GM21723 (cell line): ENCODE data around the gene CAMK1G.

ENCODE experiments used
- ATAC-seq: cut with Tn5 transposase; IDR thresholded peaks from one replicate; pipeline ENCODE4 v1.9.1; 2021; ENCODE audit warnings: mild to moderate bottlenecking, moderate library complexity; ENCODE audit not compliant: unreplicated experiment

Gene CAMK1G

GRCh38 chr1:209633335-209633997, 50.0 kb downstream of the CAMK1G start:
- ATAC-seq: no peak

GRCh38 chr1:209634005-209634737, 50.7 kb downstream of the CAMK1G start:
- ATAC-seq: no peak

GRCh38 chr1:209635850-209636249, 52.3 kb downstream of the CAMK1G start:
- no peak for ATAC-seq

- no peak for ATAC-seq
Measured at GRCh38 chr1:209641832-209642172, 58.3 kb downstream of the CAMK1G start.

- no peak for ATAC-seq
Measured at GRCh38 chr1:209642816-209643215, 59.3 kb downstream of the CAMK1G start.

- ATAC-seq: no peak
Measured at GRCh38 chr1:209643285-209644020, 59.9 kb downstream of the CAMK1G start.

GRCh38 chr1:209645574-209646452, 62.3 kb downstream of the CAMK1G start:
- no peak for ATAC-seq

- ATAC-seq: no peak
Measured at GRCh38 chr1:209646558-209646957, 63.0 kb downstream of the CAMK1G start.

GRCh38 chr1:209647156-209647555, 63.6 kb downstream of the CAMK1G start:
- no peak for ATAC-seq

- ATAC-seq: no peak
Measured at GRCh38 chr1:209648346-209648745, 64.8 kb downstream of the CAMK1G start.

- no peak for ATAC-seq
Measured at GRCh38 chr1:209648931-209649776, 65.6 kb downstream of the CAMK1G start.

GRCh38 chr1:209650454-209650853, 66.9 kb downstream of the CAMK1G start:
- no peak for ATAC-seq

- ATAC-seq: no peak
Measured at GRCh38 chr1:209651138-209651587, 67.6 kb downstream of the CAMK1G start.

- no peak for ATAC-seq
Measured at GRCh38 chr1:209652121-209652735, 68.7 kb downstream of the CAMK1G start, which contains the start of gene LAMB3. TSS of gene LAMB3 (minus strand) at chr1:209652425. CDS start at chr1:209650944, 1,481 bp downstream.

GRCh38 chr1:209652873-209653401, 69.4 kb downstream of the CAMK1G start:
- ATAC-seq: no peak

- ATAC-seq: no peak
Measured at GRCh38 chr1:209653915-209654351, 70.4 kb downstream of the CAMK1G start.

- ATAC-seq: no peak
Measured at GRCh38 chr1:209655411-209656231, 72.1 kb downstream of the CAMK1G start.
